ENCODE results near the gene BOD1L1. TPM values are rescaled to one million over a fixed set of nuclear protein-coding genes. Genes with fewer than 3 reads are reported as not detected.

BOD1L1 gene
- total and polyA plus RNA-seq, 8 donors = 6.5 to 18.4 (median 10.7) TPM

GRCh38 chr4:13599159-13599558 is 28.4 kb downstream of the BOD1L1 start:
- H3K27ac ChIP-seq = no peak overlapping the region

GRCh38 chr4:13597604-13598003 is 29.9 kb downstream of the BOD1L1 start:
- DNase-seq = no peak
- H3K36me3 ChIP-seq = peaks cover 0 to 61% (median 16%) of the 10 kb centered on the region in 3 donors
- no peak for FAIRE-seq
- no peaks in the 10 kb centered on the region for H3K27me3 ChIP-seq
- no peaks in the 10 kb centered on the region for H3K9me3 ChIP-seq
- intact Hi-C loops (cut with DNase I) = no loop called here
- ATAC-seq = no peak
- no peak overlapping the region for H3K4me3 ChIP-seq
- H3K4me1 ChIP-seq = no peaks in the 10 kb centered on the region
- H3K27ac ChIP-seq = no peak overlapping the region
- TF ChIP-seq, protein P1, sequence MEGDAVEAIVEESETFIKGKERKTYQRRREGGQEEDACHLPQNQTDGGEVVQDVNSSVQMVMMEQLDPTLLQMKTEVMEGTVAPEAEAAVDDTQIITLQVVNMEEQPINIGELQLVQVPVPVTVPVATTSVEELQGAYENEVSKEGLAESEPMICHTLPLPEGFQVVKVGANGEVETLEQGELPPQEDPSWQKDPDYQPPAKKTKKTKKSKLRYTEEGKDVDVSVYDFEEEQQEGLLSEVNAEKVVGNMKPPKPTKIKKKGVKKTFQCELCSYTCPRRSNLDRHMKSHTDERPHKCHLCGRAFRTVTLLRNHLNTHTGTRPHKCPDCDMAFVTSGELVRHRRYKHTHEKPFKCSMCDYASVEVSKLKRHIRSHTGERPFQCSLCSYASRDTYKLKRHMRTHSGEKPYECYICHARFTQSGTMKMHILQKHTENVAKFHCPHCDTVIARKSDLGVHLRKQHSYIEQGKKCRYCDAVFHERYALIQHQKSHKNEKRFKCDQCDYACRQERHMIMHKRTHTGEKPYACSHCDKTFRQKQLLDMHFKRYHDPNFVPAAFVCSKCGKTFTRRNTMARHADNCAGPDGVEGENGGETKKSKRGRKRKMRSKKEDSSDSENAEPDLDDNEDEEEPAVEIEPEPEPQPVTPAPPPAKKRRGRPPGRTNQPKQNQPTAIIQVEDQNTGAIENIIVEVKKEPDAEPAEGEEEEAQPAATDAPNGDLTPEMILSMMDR (IDR thresholded peaks at IDR 0.05) = no peak

More at GRCh38 chr4:13599159-13599558, 28.4 kb downstream of the BOD1L1 start:
- no peaks in the 10 kb centered on the region for H3K27me3 ChIP-seq
- intact Hi-C loops (cut with DNase I) = no loop called here
- no peak for ATAC-seq
- no peak overlapping the region for H3K4me3 ChIP-seq
- no peaks in the 10 kb centered on the region for H3K9me3 ChIP-seq
- no peak for DNase-seq
- FAIRE-seq = no peak
- H3K36me3 ChIP-seq = peaks cover 0 to 63% (median 8%) of the 10 kb centered on the region in 3 donors
- TF ChIP-seq, protein P1 (IDR thresholded peaks at IDR 0.05) = no peak
- H3K4me1 ChIP-seq = no peaks in the 10 kb centered on the region
- 67 to 68% methylated on average over 5 of the region's 5 CpGs for WGBS, 2 donors

DNA sequence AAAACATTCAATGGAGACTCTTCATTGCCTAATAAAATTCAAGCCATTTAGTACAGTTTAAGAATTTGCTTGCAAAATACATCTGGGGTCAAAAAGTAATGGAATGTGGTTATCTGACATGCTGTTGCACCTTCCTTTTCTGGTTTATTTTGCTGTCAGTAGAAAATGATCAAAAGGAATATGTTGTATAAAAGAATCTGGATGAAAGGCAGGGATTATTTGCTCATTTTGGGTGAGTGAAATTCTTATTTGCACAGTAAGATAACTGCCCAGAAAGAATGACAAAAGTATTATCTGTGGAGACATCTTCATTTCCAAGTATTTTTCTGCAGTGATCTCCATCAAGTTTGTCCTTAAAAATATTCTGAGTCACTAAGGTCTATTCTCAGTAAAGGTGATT is 30.4 kb downstream of the BOD1L1 start:
- Histone ChIP-seq H3K4me3 (no peak overlapping the region), H3K9me3 (no peaks in the 10 kb centered on the region), H3K36me3 (peaks cover 0 to 61% (median 16%) of the 10 kb centered on the region in 3 donors), H3K27me3 (no peaks in the 10 kb centered on the region), H3K4me1 (no peaks in the 10 kb centered on the region), H3K27ac (no peak overlapping the region)
- FAIRE-seq = no peak
- ATAC-seq = no peak
- intact Hi-C loops (cut with DNase I) = no loop called here
- TF ChIP-seq, protein P1 (IDR thresholded peaks at IDR 0.05) = no peak
- DNase-seq = no peak

GRCh38 chr4:13592220-13592619 is 35.3 kb downstream of the BOD1L1 start:
- Histone ChIP-seq H3K27ac (no peak overlapping the region), H3K4me1 (no peaks in the 10 kb centered on the region), H3K36me3 (peaks cover 0 to 71% (median 28%) of the 10 kb centered on the region in 3 donors), H3K9me3 (no peaks in the 10 kb centered on the region), H3K27me3 (no peaks in the 10 kb centered on the region), H3K4me3 (no peak overlapping the region)
- TF ChIP-seq, protein P1 (IDR thresholded peaks at IDR 0.05) = no peak
- ATAC-seq (no peak), FAIRE-seq (no peak), DNase-seq (no peak)
- intact Hi-C loops (cut with DNase I) = no loop called here
- 85 to 90% methylated on average over 4 of the region's 4 CpGs for WGBS, 2 donors

GRCh38 chr4:13590766-13591165 is 36.8 kb downstream of the BOD1L1 start:
- H3K36me3 ChIP-seq = peaks cover 0 to 71% (median 34%) of the 10 kb centered on the region in 3 donors
- intact Hi-C loops (cut with DNase I) = no loop called here
- no peak overlapping the region for H3K4me3 ChIP-seq
- no peak overlapping the region for H3K27ac ChIP-seq
- no peaks in the 10 kb centered on the region for H3K27me3 ChIP-seq
- DNase-seq = no peak
- no peaks in the 10 kb centered on the region for H3K9me3 ChIP-seq
- 85 to 88% methylated on average over 2 of the region's 2 CpGs for WGBS, 2 donors
- TF ChIP-seq, protein P1 (IDR thresholded peaks at IDR 0.05) = no peak
- no peak for FAIRE-seq
- ATAC-seq = no peak
- no peaks in the 10 kb centered on the region for H3K4me1 ChIP-seq

All from pancreas (tissue), 10 donors.